DLD1 (cell line): ENCODE data around the gene DHRS3.
"Not testable (repeated sequence)": the region's sequence is repeated elsewhere in the genome, so short reads cannot be mapped to it uniquely, and the experiment has no call there.

Experiments
- in situ Hi-C: cut with HindIII; loops from 2 replicates; pipeline ENCODE4 v1.10.0; 2017; ENCODE audit warnings: low sequenced_read_pairs

DHRS3 gene

DNA sequence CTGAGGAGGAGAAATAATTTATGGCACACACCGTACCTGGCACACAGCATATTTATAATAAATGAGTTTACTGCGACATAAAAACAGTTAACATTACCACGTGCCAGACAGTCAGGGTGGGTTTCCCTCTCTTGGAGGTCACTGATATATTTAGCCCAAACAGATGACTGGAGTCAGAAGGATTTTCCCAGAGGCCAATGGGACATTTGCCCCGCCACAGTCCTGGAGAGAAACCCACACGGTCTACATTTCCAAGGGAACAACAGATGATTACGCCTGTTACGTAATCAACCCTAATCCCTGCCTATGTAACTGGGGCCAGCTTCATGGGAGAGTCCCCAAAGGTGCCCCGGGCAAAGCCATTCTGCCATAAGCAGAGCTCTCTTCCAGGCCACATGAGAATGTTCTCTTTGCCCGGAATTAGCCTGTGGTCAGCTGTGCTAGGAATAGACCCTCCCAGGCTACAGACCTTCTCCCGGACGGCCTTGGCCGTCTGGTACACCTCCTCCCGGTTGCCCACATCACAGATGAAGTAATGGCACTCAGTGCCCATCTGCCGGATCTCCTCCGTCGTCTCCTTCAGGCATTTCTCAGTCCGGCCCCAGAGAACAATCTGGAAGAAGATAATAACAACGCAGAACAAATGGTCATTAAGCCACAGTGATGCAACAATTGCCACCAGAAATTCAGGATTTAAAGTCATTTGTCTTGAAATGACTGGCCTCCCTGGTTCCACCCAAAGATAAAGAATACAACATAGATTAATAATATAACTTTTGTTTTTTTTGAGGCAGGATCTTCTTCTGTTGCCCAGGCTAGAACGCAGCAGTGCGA lies 37.7 kb downstream of the DHRS3 start:
- in situ Hi-C loops, result no loop called here

DNA sequence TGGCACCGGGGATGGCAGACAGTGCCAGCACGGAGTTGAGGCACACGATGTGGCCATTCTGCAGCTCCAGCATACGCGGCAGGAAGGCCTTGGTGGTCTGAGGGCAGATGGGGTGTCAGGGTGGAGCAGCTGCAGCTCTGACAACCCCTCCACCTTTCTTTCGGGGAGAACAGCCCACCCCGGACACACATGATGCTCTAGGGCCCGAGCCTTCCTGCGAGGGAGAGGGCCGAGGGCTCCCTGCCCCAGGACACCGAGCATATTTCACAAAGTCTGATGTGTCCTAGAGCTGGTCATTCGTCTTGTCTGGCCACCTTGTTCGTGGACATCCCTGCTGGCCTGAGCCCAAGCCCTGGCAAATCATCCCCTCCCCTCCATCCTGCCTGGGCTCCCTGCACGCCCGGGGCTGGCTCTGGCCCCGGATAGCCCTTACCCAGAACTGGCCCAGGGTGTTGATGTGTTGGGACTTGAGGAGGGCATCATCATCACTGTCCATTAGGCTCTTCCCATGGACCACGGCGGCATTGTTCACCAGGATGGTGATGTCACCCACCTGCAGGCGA lies 39.1 kb downstream of the DHRS3 start:
- in situ Hi-C loops, result no loop called here

DNA sequence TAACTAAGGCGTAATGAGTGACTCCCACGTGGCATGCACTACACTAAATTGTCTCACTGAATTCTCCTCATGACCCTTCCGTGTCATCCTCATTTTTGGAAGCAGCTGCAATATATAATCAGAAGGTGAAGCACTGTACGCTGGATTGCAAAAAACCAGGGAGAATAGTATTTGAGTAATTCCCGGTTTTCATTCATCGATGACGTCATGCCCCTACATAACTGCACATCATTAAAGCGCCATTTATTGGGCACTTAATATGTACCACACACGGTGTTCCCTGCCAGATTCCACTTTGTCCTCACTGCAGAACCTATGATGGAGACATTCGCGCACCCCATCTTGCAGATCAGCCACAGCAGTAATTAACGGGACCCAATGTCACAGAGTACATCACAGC lies 41.0 kb downstream of the DHRS3 start:
- in situ Hi-C loops, result no loop called here

DNA sequence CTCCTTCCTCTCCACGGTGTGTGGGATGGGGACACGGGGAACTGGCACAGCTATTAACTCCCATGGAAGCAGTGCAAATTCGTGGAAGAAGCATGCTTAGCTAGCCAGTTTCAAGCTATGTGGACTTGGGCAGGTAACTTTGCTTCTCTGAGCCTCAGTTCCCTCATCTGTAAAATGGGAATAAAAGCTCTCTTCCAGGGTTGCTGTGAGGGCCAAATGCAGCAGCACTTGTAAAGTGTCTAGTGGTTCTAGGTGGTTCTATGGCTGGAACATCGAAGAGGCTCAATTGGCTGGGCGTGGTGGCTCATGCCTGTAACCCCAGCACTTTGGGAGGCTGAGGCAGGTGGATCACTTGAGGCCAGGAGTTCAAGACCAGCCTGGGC lies 43.3 kb downstream of the DHRS3 start:
- in situ Hi-C loops, result no loop called here

DNA sequence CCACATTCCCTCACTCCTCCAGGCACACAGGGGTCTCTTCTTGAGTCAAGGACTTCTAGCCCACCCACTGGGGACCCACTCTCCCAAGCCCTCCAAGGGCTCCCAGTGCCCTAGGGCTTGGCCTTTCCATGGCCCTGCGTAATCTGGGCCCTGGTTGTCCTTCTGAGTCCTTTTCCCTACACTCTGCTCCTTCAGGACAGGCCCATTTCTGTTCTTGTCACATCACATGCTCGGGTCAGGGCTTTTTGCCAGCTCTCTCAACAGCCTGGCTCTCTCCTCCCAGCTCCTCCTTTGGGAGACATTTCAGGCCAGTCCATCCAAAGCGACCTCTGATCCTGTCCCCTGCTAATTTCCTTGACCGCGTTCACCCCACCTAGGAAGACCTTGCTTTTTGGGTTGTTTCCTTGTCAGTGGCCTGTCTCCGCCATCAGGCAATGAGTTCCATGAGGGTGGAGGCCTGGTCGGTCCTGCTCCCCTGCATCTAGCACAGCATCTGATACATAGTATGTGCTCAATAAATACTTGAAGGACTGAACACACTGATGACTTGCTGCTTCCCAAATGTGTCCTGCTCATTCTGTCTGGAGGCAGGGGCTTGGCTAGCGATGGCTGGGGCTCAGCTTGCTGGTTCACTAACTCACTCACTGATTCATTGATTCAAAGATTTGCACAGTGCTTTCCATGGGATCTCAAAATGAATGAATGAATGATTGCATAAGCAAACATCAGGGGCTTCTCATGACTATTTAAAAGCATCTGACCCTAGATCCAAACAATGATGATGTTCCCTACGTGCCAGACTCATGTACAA lies 44.8 kb downstream of the DHRS3 start:
- in situ Hi-C loops, result no loop called here

DNA sequence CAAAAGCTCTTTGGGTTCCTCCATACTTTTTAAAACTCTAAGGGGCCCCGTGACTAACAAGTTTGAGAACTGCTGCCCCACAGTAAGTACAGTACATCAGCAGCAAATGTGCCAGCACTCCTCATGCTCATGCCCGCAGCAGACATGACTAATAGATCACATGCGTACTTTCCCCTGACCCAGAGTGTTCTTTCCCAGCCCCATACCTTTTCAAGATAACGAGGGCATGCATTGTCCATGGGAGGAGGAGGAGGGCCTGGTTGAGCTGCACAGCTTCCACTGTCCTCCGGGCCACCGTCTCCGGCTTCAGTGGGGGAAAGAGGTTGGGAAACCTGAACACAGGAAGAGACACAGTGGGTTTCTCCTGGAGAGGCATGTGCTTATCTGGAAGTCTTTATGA lies 45.5 kb downstream of the DHRS3 start:
- in situ Hi-C loops, result no loop called here

DNA sequence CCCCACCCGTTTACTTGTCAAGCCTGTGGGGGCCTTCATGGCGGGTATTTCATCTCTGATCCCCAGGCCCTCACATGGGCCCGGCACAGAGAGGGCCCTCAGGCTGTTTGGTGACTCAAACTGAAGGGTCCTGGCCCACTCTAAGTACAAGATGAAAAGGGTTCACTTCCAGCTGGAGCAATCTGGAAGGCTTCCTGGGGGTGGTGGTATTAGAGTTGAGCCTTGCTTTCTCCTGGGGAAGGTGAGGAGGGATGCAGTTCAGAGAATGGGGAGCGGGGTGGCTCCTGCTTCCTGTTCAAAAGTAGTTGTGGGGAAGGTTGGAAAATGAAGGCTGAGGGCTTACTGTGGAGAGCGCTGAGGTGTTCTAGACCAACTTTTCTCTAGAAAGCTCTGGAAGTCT lies 47.7 kb downstream of the DHRS3 start:
- in situ Hi-C loops, result no loop called here

DNA sequence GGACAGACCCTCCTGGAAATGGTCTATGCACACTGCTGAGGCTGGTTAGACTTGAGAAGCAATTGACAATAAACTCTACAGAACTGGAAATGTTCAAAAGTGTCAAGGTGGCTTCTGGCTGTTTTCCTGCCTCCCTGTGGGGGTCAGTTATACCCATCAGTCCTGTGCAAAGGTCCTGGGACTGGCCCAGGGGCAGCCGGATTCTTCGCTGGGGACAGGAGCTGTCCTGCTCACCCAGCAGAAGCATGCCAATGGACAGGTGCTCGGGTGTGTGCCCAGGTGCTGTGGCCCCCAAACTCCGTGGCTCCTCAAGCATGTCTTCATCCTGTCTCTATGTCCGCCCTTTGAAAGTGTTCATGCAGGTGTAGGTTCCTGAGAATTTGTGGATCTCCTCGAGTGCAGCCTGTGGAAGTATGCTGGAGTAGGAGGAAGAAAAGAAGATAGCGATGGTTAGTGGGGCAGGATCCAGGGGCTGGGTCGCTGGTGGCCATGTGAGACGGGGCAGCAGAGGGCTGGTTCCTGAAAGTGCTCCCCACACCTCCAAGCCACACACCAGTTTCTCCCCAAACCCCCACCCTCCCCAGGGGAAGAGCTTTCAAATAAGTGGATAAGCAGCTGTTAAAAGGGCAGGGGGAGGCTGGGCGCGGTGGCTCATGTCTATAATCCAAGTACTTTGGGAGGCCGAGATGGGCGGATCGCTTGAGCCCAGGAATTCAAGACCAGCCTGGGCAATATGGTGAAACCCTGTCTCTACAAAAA lies 49.8 kb downstream of the DHRS3 start:
- in situ Hi-C loops, result no loop called here

DNA sequence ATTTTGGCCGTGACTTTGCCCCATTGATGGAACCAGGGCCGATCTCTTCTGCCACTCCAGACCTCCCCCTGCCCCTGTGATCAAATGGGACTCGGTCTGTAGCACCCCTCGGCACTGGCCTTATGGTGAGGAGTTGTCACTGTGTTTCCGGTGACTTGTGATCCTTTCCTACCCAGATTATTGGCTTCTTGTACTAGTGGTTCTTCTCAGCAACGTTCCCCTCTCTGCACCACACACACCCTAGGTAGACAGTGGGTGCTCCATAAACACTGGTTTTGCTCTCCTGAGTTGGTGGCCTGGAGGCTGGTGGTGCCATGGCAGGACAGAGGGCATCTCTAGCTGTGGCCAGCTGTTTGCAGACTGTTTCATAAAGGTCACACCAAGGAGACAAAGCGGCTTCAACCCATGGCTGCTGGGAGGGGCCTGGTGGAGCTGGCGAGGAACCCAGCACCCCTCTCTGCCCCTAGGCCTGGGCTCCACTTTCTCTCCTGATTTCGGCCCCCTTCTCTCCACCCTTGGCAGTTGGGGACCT lies 50.7 kb downstream of the DHRS3 start:
- in situ Hi-C loops, result no loop called here

DNA sequence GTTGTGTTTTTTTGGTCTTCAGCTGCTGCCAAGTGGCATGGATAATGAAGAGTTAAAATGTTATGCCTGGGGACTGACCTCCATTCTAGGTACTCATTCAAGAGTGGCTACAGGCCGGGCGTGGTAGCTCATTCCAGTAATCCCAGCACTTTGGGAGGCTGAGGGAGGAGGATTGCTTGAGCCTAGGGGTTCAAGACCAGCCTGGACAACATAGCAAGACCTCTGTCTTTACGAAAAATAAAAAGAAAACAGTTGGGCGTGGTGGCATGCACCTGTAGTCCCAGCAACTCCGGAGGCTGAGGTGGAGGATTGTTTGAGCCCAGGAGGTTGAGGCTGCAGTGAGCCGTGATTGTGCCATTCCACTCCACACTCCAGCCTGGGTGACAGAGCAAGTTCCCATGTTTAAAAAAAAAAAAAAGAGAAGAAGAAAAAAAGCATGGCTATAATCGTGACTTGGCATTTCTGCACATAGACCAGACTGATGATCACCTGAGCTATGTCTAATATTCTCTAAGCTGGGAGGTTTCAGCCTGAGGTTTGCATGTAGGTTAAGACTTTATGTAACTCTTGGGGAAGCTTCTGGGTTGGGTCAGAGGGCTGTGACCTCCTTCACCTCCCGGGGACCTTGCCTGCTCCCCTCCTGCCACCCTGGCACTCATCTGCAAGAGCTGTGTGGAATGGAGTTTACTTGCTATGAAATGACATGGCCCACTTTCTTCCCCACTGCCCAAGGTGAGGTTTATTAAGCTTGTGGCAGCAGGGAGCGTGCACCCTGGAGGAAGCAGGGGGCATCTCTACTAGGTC lies 51.3 kb downstream of the DHRS3 start:
- in situ Hi-C loops, result no loop called here

DNA sequence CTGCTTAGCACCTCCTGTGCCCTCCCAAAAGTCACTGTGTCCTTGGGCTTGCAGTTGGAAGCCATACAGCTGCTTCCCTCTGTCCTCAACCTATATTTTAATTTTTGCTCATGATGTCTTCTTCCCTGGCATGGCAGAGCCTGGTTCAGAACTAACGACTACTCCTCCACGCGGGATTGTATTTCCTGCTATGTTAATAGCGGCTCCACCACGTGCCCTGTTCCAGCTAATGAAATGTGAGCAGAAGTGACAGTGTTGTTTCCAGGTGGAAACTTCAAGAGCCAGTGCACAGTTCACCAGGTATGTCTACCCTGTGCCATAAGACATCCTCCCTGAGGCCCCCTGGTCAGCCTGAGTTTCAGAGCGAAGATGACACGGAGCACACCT lies 52.1 kb downstream of the DHRS3 start:
- in situ Hi-C loops, result no loop called here

DNA sequence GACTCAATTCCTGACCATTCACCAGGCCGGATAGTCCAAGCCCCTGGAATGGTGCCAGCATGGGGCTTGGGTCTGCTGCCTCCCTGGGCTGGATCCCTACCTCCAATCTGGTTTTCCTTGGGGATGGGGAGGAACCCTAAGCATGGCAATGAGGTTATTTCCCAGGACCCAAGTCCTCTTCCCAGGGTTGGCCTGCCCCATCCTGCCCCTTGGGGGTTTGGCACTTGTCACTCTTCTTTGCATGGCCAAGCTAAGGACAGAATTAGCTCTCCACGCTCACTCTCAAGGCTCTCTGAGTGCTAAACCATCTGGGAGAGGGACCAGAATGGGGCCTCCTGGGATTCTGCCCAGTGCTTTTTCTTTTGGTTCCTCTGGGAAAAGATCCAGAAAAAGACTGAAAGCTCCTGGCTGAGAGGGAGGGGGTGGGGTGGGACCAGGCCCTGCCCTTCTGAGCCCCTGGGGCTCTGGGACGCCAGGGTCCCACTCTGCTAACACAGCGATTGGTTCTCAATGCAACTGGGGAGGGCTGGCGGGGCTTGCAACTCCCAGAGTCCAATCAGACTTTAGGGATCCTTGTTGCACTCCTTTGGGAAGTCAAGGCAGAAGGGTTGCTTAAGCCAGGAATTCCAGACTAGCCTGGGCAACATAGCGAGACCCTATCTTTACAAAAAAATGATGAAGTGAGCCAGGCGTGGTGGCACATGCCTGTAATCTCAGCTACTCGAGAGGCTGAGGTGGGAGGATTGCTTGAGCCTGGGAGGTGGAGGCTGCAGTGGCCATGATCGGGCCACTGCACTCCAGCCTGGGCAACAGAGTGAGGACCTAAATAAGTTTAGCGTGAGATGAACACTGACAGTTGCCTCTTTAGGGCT lies 52.7 kb downstream of the DHRS3 start:
- in situ Hi-C loops, result no loop called here

DNA sequence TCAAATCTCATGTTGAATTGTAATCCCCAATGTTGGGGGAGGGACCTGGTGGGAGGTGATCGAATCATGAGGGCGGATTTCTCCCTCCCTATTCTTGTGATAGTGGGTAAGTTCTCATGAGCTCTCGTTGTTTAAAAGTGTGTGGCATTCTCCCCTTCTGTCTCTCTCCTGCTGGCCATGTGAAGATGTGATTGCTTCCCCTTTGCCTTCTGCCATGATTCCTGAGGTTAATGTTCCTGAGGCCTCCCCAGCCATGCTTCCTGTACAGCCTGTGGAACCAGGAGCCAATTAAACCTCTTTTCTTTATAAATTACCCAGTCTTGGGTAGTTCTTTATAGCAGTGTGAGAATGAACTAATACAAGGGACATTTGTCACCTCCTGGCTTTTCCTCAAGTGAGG lies 53.8 kb downstream of the DHRS3 start:
- in situ Hi-C loops, result not testable (repeated sequence)

DNA sequence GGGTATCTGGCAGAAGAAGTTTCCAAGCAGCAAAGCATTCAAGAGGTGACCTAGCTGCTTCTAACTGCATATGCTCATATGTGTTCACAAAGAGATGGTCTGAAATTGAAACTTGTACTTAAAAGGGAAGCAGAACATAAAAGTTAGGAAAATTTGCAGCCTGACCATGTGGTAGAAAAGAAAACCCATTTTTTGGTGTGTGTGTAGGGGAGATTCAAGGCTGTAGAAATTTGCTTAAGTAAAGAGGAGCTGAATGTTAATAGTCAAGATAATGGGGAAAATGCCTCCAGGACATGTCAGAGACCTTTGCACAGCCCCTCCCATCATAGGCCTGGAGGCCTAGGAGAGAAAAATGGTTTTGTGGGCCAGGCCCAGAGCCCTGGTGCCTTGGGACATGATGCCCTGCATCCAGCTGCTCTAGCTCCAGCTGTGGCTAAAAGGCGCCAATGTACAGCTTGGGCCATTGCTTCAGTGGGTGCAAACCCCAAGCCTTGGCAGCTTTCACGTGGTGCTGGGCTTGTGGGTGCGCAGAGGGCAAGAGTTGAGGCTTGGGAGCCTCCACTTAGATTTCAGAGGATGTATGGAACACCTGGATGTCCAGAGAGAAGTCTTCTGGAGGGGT lies 54.9 kb downstream of the DHRS3 start:
- in situ Hi-C loops, result no loop called here

DNA sequence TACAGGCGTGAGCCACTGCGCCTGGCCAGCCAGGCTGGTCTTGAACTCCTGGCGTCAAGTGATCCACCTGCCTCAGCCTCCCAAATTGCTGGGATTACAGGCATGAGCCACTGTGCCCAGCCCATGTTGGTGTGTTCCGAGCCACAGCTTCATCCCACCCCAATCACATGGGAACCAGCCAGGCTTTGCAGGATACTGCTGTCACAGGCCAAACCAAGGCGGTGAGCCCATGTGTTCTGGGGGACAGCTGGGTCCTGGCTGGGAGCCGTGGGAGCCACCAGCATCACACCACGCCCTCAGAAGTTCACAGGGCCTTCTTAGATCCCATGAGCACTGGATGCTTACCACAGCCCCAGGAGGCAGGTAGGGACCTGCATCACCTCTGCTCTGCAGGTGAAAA lies 56.9 kb downstream of the DHRS3 start:
- in situ Hi-C loops, result no loop called here

DNA sequence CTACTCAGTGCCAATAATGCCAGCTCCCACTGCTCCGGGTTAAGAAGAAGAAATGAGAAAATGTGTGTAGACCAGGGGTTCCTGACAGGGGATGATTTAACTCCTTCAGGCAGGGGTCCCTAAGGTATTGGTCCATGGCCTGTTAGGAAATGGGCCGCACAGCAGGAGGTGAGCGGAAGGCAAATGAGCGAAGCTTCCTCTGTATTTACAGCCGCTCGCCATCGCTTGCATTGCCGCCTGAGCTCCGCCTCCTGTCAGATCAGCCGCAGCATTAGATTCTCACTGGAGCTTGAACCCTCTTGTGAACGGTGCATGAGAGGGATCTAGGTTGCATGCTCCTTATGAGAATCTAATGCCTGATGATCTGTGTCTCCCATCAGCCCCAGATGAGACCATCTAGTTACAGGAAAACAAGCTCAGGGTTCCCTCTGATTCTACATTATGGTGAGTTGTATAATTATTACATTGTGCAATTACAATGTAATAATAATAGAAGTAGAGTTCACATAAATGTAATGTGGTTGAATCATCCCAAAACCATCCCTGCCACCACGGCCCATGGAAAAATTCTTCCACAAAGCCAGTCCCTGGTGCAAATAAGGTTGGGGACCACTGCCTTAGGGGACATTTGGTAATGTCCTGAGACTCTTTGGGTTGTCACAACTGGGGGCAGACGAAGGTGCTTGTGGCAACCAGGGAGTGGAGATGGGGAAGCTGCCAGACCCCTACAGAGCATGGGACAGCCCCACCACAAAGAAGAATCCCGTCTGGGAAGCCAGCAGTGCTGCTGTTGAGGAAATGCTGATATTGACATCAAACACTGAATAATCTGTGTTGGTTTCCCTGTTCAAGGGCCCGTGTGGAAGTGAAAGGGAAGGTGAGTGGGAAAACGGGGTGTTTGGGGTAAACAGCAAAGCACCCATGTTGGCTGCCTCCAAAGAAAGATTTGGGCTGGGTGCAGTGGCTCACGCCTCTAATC lies 60.8 kb downstream of the DHRS3 start:
- in situ Hi-C loops, result no loop called here

DNA sequence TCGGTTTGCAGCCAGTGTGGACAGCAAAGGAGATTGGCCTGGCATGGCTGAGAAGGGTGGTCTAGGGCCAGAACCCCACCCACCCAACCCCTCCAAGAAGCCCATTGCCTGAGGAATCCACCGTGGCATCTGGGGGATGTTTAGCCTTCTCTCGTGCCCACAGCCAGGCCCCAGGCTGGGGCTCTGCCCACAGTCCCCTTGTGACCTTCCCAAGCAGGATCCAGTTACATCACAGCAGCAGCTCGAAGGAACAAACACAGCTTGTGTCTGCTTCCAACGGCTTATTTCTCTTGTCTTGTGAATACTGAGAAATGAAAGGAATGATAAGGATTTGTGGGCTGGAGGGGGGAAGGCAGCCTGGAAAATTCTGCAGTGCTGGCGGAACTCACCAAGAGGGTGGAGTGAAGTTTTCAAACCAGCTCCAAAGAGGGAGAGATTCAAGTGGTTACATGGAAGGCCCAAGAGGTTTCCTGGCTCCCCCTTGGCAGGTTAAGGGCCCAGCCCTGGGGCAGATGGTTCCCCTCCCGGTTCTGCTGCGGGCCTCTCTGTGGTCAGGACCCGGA lies 61.6 kb downstream of the DHRS3 start:
- in situ Hi-C loops, result no loop called here
